ENCODE results near the gene MYOF. TPM values are rescaled to one million over a fixed set of nuclear protein-coding genes. Genes with fewer than 3 reads are reported as not detected.

Gene MYOF
- total and polyA plus RNA-seq, 9 of the 15 experiments (the other 6 are each of a cell fraction or from before 2014, with no cell fraction given) = 0.06 to 0.27 TPM; not detected in 7

- TF ChIP-seq, protein P1, sequence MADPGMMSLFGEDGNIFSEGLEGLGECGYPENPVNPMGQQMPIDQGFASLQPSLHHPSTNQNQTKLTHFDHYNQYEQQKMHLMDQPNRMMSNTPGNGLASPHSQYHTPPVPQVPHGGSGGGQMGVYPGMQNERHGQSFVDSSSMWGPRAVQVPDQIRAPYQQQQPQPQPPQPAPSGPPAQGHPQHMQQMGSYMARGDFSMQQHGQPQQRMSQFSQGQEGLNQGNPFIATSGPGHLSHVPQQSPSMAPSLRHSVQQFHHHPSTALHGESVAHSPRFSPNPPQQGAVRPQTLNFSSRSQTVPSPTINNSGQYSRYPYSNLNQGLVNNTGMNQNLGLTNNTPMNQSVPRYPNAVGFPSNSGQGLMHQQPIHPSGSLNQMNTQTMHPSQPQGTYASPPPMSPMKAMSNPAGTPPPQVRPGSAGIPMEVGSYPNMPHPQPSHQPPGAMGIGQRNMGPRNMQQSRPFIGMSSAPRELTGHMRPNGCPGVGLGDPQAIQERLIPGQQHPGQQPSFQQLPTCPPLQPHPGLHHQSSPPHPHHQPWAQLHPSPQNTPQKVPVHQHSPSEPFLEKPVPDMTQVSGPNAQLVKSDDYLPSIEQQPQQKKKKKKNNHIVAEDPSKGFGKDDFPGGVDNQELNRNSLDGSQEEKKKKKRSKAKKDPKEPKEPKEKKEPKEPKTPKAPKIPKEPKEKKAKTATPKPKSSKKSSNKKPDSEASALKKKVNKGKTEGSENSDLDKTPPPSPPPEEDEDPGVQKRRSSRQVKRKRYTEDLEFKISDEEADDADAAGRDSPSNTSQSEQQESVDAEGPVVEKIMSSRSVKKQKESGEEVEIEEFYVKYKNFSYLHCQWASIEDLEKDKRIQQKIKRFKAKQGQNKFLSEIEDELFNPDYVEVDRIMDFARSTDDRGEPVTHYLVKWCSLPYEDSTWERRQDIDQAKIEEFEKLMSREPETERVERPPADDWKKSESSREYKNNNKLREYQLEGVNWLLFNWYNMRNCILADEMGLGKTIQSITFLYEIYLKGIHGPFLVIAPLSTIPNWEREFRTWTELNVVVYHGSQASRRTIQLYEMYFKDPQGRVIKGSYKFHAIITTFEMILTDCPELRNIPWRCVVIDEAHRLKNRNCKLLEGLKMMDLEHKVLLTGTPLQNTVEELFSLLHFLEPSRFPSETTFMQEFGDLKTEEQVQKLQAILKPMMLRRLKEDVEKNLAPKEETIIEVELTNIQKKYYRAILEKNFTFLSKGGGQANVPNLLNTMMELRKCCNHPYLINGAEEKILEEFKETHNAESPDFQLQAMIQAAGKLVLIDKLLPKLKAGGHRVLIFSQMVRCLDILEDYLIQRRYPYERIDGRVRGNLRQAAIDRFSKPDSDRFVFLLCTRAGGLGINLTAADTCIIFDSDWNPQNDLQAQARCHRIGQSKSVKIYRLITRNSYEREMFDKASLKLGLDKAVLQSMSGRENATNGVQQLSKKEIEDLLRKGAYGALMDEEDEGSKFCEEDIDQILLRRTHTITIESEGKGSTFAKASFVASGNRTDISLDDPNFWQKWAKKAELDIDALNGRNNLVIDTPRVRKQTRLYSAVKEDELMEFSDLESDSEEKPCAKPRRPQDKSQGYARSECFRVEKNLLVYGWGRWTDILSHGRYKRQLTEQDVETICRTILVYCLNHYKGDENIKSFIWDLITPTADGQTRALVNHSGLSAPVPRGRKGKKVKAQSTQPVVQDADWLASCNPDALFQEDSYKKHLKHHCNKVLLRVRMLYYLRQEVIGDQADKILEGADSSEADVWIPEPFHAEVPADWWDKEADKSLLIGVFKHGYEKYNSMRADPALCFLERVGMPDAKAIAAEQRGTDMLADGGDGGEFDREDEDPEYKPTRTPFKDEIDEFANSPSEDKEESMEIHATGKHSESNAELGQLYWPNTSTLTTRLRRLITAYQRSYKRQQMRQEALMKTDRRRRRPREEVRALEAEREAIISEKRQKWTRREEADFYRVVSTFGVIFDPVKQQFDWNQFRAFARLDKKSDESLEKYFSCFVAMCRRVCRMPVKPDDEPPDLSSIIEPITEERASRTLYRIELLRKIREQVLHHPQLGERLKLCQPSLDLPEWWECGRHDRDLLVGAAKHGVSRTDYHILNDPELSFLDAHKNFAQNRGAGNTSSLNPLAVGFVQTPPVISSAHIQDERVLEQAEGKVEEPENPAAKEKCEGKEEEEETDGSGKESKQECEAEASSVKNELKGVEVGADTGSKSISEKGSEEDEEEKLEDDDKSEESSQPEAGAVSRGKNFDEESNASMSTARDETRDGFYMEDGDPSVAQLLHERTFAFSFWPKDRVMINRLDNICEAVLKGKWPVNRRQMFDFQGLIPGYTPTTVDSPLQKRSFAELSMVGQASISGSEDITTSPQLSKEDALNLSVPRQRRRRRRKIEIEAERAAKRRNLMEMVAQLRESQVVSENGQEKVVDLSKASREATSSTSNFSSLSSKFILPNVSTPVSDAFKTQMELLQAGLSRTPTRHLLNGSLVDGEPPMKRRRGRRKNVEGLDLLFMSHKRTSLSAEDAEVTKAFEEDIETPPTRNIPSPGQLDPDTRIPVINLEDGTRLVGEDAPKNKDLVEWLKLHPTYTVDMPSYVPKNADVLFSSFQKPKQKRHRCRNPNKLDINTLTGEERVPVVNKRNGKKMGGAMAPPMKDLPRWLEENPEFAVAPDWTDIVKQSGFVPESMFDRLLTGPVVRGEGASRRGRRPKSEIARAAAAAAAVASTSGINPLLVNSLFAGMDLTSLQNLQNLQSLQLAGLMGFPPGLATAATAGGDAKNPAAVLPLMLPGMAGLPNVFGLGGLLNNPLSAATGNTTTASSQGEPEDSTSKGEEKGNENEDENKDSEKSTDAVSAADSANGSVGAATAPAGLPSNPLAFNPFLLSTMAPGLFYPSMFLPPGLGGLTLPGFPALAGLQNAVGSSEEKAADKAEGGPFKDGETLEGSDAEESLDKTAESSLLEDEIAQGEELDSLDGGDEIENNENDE (IDR thresholded peaks at IDR 0.05; ENCODE audit: low read depth, low read length) = no peak
These were observed 103.0 kb downstream of the MYOF start (continued) for GRCh38 chr10:93378997-93379730.

Measured in K562 (cell line).